HEK293T (cell line): ENCODE data around the gene MIR17HG.
A peak's percentile ranks its signal among the peaks of the same experiment; 100 is the strongest.

Source experiments
- CTCF ChIA-PET: fragments of 350-600 bp; formaldehyde crosslinking; extraction: SDS; loops from one replicate; lab custom pipeline; 2021; ENCODE audit warnings: antibody characterized with exemption, inconsistent platforms; lab: Yijun Ruan, JAX
- POLR2A ChIA-PET: fragments of 350-600 bp; formaldehyde crosslinking; extraction: SDS; loops from one replicate; lab custom pipeline; 2020; ENCODE audit warnings: antibody characterized with exemption, inconsistent platforms; lab: Yijun Ruan, JAX
- DNase-seq: peaks from one replicate; pipeline ENCODE4 v3.0.0; 2012; ENCODE audit warnings: mixed read lengths; ENCODE audit errors: extremely low spot score
- ARNT ChIP-seq: fragments of 450-650 bp; IDR thresholded peaks from 2 replicates; pipeline ENCODE4 v1.6.1; 2017; ENCODE audit warnings: mild to moderate bottlenecking
- BHLHE40 ChIP-seq: fragments of 450-650 bp; IDR thresholded peaks from 2 replicates; pipeline ENCODE4 v1.6.1; 2016; ENCODE audit warnings: mild to moderate bottlenecking, moderate library complexity, borderline replicate concordance
- CTBP1 ChIP-seq: fragments of 450-650 bp; IDR thresholded peaks from 2 replicates; pipeline ENCODE4 v1.6.1; 2016; ENCODE audit warnings: borderline replicate concordance
- ELF4 ChIP-seq: fragments of 450-650 bp; IDR thresholded peaks from 2 replicates; pipeline ENCODE4 v1.6.1; 2017; ENCODE audit warnings: antibody characterized with exemption
- FOXA1 ChIP-seq: fragments of 450-650 bp; IDR thresholded peaks from 2 replicates; pipeline ENCODE4 v1.6.1; 2016; ENCODE audit warnings: mild to moderate bottlenecking
- FOXK2 ChIP-seq: fragments of 450-650 bp; IDR thresholded peaks from 2 replicates; pipeline ENCODE4 v1.6.1; 2016; ENCODE audit warnings: mild to moderate bottlenecking
- FOXM1 ChIP-seq: fragments of 450-650 bp; IDR thresholded peaks from 2 replicates; pipeline ENCODE4 v1.6.1; 2017; ENCODE audit warnings: mild to moderate bottlenecking, borderline replicate concordance
- HDGF ChIP-seq: fragments of 450-650 bp; IDR thresholded peaks from 2 replicates; pipeline ENCODE4 v1.6.1; 2017; ENCODE audit warnings: antibody characterized with exemption, borderline replicate concordance
- L3MBTL2 ChIP-seq: fragments of 450-650 bp; conservative IDR thresholded peaks from 2 replicates; pipeline ENCODE4 v1.6.1; 2016; ENCODE audit warnings: mild to moderate bottlenecking
- LEF1 ChIP-seq: fragments of 450-650 bp; IDR thresholded peaks from 2 replicates; pipeline ENCODE4 v1.6.1; 2017; ENCODE audit warnings: mild to moderate bottlenecking, borderline replicate concordance
- NFRKB ChIP-seq: fragments of 450-650 bp; IDR thresholded peaks from 2 replicates; pipeline ENCODE4 v1.6.1; 2016; ENCODE audit warnings: mild to moderate bottlenecking, moderate library complexity
- SP1 ChIP-seq: fragments of 450-650 bp; IDR thresholded peaks from 2 replicates; pipeline ENCODE4 v1.6.1; 2017
- SUZ12 ChIP-seq: fragments of 450-650 bp; IDR thresholded peaks from 2 replicates; pipeline ENCODE4 v1.6.1; 2016; ENCODE audit warnings: mild to moderate bottlenecking
- TARDBP ChIP-seq: fragments of 450-650 bp; IDR thresholded peaks from 2 replicates; pipeline ENCODE4 v1.6.1; 2016
- ZNF384 ChIP-seq: fragments of 450-650 bp; IDR thresholded peaks from 2 replicates; pipeline ENCODE4 v1.6.1; 2016
- TF ChIP-seq, protein P1 (sequence below): fragments of 450-650 bp; IDR thresholded peaks from 2 replicates; pipeline ENCODE4 v1.6.1; 2016

The MIR17HG gene

DNA sequence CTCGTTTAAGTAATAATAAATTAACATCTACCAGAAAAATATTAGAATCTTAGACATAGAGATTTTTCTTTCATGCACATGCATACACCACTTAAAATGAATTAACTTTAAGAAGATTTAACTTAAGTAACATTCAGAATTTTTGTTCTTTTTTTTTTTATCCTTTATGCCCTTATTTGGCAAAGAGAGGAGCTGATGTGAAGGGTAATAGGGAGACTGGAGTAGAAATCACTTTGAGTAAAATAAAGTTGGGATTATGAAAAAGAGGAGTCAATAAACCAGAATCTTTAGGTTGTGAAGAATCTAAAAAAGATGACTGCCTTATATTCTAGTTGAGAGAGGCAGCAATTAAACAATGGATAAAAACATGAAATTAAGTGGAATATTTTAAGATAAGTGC is 18.8 kb upstream of the MIR17HG start:
- DNase-seq = no peak
- POLR2A ChIA-PET = interaction anchor here (1.4 kb wide), 1 partner anchor 18 kb away, joined by 8 read pairs; the partner anchor contains the start of gene MIR17HG
- TF ChIP-seq NFRKB (no peak), TARDBP (no peak), HDGF (no peak), FOXM1 (no peak), CTBP1 (no peak), SP1 (no peak), LEF1 (no peak), BHLHE40 (no peak), ZNF384 (no peak)
- TF ChIP-seq, protein P1, sequence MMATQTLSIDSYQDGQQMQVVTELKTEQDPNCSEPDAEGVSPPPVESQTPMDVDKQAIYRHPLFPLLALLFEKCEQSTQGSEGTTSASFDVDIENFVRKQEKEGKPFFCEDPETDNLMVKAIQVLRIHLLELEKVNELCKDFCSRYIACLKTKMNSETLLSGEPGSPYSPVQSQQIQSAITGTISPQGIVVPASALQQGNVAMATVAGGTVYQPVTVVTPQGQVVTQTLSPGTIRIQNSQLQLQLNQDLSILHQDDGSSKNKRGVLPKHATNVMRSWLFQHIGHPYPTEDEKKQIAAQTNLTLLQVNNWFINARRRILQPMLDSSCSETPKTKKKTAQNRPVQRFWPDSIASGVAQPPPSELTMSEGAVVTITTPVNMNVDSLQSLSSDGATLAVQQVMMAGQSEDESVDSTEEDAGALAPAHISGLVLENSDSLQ = no peak
- CTCF ChIA-PET = no interaction called here

DNA sequence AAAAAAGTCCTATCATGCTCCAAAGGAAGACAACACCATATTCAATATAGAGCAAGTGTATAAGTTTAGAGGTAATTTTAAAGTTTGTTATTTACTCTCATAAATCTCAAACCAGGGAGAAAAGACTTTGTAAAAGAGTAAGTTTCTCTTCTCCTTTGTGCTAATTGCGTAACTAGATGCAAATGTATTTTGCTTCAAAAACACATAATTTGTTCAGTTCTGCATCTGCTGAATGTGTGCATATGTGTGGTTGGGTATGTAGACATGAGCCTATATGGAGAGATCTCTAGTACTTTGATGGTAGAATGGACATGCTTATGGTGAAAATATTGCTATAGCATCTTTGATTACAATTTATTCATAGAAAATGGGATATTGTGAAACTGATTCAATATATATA is 17.8 kb upstream of the MIR17HG start:
- TF ChIP-seq, protein P1 = no peak
- TF ChIP-seq SP1 (no peak), FOXK2 (no peak), L3MBTL2 (no peak), FOXM1 (no peak), CTBP1 (no peak), ELF4 (no peak), ZNF384 (no peak), FOXA1 (no peak), SUZ12 (no peak), LEF1 (no peak), HDGF (no peak), TARDBP (no peak), BHLHE40 (no peak), ARNT (no peak), NFRKB (no peak)
- DNase-seq = no peak
- CTCF ChIA-PET = no interaction called here
- POLR2A ChIA-PET = no interaction called here

DNA sequence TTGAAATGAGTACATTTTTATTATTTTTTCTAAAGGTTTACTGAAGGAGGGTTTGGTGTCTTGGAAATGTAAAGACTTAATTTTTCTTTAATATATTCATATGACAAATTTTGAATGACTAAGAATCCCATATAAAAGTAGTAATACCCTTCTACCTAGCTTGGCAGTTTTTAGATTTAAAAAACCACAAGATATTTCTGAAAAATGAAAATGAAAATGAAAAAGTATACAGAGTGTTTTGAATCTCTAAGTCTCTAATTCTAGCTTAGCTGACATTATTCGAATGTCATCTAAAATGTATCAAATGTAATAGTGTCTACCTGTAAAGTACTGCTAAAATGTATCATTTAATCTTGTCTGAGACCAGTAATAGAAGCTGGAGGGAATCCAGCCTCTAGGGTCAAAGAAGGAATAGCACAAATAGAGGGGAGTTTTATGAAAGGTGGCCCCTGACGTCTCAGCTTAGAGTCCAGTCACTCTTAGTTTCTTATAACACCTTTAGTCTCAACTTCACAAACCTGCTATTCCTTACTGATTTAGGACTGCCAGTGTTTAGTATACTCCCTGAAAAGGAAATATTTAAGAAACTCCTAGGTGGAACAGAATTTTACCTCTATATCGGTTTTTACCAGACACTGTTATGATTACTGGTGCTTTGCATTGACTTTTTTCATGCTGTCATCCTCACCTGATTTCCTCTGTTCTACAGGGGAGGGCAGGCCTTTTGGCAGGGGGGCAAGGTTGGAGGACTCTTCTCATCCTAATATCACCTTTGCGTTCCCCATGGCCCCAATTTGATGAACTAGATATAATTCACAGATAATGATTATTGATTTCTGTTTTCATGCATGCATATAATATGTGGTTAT is 16.2 kb upstream of the MIR17HG start:
- POLR2A ChIA-PET = interaction anchor here (1.0 kb wide), 2 partner anchors 15 to 16 kb away, joined by 3 to 6 read pairs; partner anchors contain the start of gene MIR17HG
- CTCF ChIA-PET = interaction anchor here (0.7 to 1.2 kb wide), 2 partner anchors 9 to 18 kb away, joined by 3 to 4 read pairs; no protein-coding TSS in a partner anchor
- TF ChIP-seq CTBP1 (no peak), BHLHE40 (no peak), FOXM1 (no peak), SP1 (no peak), LEF1 (no peak), ZNF384 (no peak), NFRKB (no peak), ARNT (no peak), L3MBTL2 (no peak), FOXA1 (no peak), FOXK2 (no peak), SUZ12 (no peak), ELF4 (no peak), TARDBP (no peak), HDGF (no peak)
- TF ChIP-seq, protein P1 = no peak
- no peak for DNase-seq

DNA sequence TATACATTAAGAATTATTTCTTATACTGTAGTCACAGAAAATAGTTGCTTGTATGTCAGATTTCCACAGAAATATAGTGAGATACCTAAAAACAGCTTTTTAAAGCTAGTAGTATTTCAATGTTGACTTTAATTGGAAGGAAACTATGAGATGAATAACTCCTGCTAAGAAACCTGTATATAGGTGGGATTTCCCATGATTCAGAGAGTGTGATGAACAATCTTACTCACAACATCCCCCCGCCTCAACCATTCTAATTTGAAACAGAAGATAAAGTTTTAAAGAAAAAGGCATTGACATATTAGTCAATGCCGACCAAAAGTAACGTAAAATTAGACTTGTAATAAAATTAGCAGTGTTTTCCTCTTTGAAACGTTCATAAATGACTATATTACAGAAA is 1.4 kb upstream of the MIR17HG start:
- ChIA-PET CTCF (interaction anchor here (0.5 kb wide), 1 partner anchor 289 kb away, joined by 5 read pairs; no protein-coding TSS in a partner anchor), POLR2A (interaction anchor here (0.6 to 1.8 kb wide), 9 partner anchors 11 to 49 kb away, joined by 3 to 20 read pairs (median 5); no protein-coding TSS in a partner anchor)
- DNase-seq = no peak
- TF ChIP-seq SP1 (no peak), NFRKB (no peak), BHLHE40 (no peak), FOXK2 (no peak), FOXM1 (no peak), L3MBTL2 (no peak), HDGF (no peak)

DNA sequence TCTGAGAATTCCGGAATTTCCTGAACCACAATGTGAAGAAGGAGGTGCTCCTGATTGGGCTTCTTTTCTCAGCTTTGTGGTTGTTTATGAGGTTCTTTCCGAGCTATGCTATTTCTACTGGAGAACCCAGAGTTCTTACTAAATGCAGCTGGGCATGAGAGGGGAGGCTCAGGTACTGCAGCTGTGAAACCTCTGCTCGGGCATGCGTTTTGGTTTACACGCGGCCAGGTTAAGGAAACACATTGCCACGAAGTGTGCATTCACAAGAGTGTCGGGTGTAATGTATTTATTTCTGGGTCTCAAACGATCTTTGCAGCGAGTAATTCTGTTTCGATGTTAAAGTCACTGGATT is 661 bp upstream of the MIR17HG start:
- CTCF ChIA-PET = interaction anchor here (0.6 kb wide), 1 partner anchor 580 kb away, joined by 3 read pairs; no protein-coding TSS in a partner anchor
- DNase-seq = peak; percentile 55
- TF ChIP-seq SUZ12 = no peak
- no peak for TF ChIP-seq LEF1
- TF ChIP-seq CTBP1 = no peak
- no peak for TF ChIP-seq ELF4

More for the DNA sequence above, 661 bp upstream of the MIR17HG start:
- POLR2A ChIA-PET = interaction anchor here (0.6 to 1.8 kb wide), 12 partner anchors 11 to 50 kb away, joined by 3 to 20 read pairs (median 5); no protein-coding TSS in a partner anchor
